Right lobe of liver (tissue), 4 donors: ENCODE data around the gene FBXO46.

Source experiments
- POLR2A ChIP-seq: fragments of 450-650 bp; IDR thresholded peaks from one replicate; pipeline ENCODE4 v1.6.1; 2017; ENCODE audit warnings: antibody characterized with exemption, mild to moderate bottlenecking
- TF ChIP-seq, protein P1 (sequence below), 4 donors: fragments of 200-600 bp in 3 of 4; fragments of 450-650 bp in 1 of 4; IDR thresholded peaks; one replicate each; pipeline versions ENCODE4 v1.5.1 to v1.8.0; 2016 to 2022; ENCODE audit warnings: antibody characterized with exemption in 4 of 4, mild to moderate bottlenecking in 2 of 4
- donor health status: DM: no; HTN: no; CAD: no.
- donor health status: DM: no; HTN: no; CAD: no.
- donor health status: DM: no; HTN: yes; CAD: no.

DNA sequence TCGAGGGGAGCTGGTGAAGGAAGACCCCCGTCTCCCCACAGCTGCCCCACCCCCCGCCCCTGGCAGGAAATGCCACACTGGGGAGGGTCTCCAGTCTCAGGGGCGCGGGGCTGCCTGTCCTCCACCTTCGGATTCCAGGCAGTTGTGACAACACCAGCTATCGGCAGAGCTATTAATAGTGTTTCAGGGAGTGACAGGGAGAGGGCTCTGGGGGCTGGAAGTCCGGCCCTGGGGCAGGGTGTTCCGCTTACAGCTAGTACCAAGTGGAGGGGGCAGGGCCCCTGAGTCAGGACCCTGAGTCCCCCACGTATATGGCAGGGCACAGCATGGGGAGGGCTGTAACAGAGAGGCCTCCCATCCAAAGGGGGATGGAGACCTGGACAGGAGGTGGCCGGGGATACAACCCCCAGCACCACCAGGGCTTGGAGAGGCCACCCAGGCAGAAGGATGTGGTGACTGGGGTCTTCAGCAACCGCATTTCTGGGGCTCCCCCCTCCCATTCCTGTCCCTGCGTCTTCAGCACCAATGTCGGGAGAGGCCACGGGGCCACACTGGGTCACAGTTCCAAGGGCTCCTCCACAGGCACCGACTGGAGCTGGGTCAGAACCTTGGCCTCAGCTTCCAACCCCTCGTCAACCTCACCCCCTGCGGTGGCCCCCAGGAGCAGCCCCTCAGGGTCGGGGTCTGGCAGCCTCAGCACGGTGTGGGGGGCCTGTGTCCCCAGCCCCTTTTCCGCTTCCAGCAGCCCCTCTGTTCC is 34.4 kb upstream of the FBXO46 start:
- TF ChIP-seq, protein P1, sequence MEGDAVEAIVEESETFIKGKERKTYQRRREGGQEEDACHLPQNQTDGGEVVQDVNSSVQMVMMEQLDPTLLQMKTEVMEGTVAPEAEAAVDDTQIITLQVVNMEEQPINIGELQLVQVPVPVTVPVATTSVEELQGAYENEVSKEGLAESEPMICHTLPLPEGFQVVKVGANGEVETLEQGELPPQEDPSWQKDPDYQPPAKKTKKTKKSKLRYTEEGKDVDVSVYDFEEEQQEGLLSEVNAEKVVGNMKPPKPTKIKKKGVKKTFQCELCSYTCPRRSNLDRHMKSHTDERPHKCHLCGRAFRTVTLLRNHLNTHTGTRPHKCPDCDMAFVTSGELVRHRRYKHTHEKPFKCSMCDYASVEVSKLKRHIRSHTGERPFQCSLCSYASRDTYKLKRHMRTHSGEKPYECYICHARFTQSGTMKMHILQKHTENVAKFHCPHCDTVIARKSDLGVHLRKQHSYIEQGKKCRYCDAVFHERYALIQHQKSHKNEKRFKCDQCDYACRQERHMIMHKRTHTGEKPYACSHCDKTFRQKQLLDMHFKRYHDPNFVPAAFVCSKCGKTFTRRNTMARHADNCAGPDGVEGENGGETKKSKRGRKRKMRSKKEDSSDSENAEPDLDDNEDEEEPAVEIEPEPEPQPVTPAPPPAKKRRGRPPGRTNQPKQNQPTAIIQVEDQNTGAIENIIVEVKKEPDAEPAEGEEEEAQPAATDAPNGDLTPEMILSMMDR (IDR thresholded peaks at IDR 0.05): no peak
- TF ChIP-seq POLR2A: no peak
